ENCODE data around the gene TOM1L1.

TOM1L1 gene

GRCh38 chr17:54948380-54948779 lies 47.7 kb downstream of the TOM1L1 start:
- DNase-seq (ENCODE audit: low read depth) = no peak

DNA sequence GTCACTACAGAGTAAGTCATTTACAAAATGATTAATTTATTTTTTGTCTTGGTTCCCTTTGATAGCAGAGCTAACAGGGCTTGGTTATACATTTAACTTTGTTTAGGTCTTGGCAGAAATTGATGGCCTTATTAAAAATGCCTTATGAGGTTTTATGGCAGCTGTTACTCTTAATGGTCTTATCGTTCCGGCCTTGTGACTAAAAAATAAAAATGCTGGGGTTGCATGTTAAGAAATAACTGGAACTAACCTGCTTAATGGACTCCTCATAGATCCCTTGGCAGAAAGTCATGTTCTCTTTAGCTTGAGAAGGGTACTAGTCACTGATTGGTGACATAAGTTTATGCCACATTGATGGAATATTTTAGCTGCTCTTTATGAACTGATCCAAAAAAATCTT lies 49.5 kb downstream of the TOM1L1 start:
- no peak for DNase-seq (ENCODE audit: low read depth)

DNA sequence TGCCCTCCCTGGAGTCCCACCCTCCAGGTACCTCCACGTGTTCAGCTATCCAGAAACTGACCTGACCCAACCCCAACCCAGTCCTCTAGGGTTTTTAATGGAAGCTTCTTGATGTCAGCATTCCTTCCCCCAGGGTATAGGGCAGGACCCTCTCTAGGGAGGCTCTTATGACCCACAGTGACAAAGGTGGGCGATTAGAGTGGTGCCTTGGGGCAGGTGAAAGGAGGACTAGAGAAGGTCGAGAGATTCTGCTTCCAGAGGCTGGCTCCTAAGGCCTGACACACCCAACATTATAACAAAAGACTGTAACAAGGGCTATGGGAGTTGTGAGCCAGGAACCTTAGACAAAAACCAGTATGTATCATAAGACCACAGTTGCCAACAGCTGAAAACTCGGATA lies 50.6 kb downstream of the TOM1L1 start:
- DNase-seq (ENCODE audit: low read depth) = no peak

DNA sequence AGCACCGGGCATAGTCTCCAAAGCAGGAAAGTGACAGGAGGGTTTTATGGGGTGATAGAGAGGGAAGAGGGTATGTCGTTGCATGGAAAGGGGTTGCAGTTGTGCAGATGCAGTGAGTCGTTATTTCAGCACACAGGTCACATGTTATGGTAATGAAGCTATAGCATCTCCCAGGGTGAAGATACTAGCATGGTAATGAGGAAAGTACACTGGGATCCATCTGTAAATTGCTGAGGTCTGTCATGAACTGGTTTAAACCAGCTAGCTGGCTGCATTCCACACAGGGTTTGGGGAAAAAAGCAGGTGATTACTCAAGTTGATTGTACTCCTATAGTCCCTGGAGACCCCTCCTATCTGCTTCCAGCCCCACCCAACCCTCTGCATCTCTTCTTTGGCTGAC lies 56.1 kb downstream of the TOM1L1 start:
- DNase-seq (ENCODE audit: low read depth) = no peak

GRCh38 chr17:54967621-54968261 lies 67.1 kb downstream of the TOM1L1 start:
- no peak for DNase-seq (ENCODE audit: low read depth)

- DNase-seq (ENCODE audit: low read depth) = peak; percentile 92
Measured at GRCh38 chr17:54968262-54968987, 67.8 kb downstream of the TOM1L1 start, which contains the start of the genes COX11 and STXBP4. COX11 (minus strand) TSS chr17:54968654; CDS start chr17:54968646, 8 bp downstream. STXBP4 (plus strand) TSS chr17:54968765; CDS start chr17:54986220, 17,455 bp downstream.

GRCh38 chr17:54968988-54969332 lies 68.3 kb downstream of the TOM1L1 start:
- DNase-seq (ENCODE audit: low read depth) = no peak

DNA sequence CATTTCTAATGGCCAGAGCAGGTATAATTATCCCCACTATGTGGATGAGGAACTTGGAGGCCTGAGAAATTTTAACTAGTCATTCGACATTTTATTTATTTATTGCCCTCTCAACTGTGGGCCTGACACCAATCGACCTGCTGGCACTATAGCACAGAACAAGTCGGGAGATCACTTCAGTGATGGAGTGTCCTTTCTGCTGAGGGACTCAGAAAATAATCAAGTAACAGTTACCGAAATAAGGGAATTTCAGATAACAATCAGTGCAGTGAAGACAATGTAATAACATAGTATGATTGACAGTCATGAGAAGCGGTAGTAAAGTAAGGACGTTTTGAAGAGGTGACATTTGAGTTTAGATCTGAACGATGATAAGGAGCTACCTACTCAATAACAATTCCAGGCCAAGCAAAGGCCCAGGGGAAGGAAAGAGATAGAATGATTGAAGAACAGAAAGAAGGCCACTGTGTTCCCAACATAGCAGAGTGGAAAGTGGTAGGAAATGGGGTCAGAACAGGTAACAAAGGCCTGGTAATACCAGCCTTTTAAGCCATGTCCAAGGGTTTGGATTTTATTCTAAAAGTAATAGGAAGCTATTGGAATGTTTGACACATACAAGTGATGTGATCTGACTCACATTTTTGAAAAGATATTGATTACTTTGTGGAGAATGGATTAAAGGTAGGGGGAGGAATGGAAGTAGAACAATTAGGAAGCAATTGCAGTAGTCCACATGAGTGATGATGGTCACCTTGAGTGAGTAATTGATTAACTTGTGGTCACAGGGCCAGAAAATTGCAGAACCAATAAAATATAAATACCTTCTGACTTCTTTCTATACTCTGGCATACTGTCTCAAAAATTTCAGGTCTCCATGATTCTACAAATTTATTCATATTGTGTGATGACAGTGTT lies 69.3 kb downstream of the TOM1L1 start:
- no peak for DNase-seq (ENCODE audit: low read depth)

GRCh38 chr17:54971147-54971546 lies 70.5 kb downstream of the TOM1L1 start:
- no peak for DNase-seq (ENCODE audit: low read depth)

DNA sequence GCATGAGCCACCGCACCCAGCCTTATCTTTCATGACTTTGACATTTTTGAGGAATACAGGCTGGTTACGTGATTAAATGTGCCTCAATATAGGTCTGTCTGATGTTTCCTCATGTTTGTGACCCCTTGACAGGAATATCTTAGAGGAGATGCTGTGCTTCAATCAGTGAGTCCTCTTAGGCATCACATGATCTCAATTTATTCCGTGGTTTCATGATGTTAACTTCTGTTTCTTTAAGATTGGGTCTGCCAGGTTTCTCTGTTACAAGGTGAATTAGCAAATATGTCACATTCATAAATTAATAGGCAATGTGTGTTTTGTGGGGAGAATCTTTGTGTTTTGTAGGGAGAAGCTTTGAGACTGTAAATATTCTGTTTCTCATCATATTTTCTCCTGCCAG lies 71.2 kb downstream of the TOM1L1 start:
- DNase-seq (ENCODE audit: low read depth) = no peak

DNA sequence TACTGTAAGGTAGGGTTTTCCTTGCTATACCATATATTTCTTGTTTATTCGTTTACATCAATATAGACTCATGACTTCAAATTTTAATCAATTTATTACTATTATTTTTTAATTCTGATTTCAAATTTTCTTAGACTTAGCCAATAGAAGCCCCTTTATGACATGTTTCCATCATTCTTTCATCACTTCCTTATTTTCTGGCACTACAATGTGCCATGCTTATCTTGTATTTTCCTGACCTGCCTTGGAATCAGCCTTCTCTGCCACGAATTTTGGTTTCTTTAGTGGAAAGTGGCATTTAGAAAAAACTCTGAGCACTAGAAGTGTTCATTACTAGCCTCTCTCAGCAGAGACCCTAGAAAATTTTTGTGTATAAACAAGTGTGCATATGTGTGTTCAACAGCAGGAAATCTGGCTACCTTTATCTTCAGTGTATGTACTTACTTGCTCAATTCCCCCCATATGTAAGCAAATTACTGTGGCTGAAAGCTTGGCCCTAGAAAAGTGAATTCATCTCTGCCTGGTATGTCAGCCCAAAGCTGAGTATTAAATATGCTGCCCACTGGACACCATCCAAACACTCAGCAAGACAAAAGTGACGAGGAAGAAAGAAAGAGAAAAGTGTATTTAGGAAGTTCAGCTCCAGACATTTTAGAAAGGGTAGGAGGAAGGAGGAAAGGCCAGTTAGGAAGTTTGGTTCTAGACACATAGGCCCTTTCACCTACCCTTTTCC lies 71.9 kb downstream of the TOM1L1 start:
- no peak for DNase-seq (ENCODE audit: low read depth)

DNA sequence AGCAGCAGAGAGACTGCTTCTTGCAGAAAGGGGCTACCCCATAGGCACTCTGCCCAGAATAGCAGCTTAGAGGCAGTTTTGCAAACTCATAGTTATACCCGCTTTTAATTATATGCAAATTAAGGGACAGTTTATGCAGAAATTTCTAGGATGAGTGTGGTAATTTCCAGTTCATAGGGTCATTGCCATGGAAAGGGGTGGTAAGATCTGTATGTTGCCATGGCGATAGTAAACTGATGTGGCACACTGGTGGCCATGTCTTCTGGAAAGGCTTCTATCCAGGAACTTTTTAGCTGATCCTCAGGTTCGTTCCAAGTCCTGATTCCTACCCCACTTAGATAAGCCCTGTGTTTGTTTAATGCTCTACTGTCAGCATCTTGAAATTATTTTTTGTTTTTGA lies 74.1 kb downstream of the TOM1L1 start:
- no peak for DNase-seq (ENCODE audit: low read depth)

GRCh38 chr17:54976316-54976715 lies 75.7 kb downstream of the TOM1L1 start:
- no peak for DNase-seq (ENCODE audit: low read depth)

DNA sequence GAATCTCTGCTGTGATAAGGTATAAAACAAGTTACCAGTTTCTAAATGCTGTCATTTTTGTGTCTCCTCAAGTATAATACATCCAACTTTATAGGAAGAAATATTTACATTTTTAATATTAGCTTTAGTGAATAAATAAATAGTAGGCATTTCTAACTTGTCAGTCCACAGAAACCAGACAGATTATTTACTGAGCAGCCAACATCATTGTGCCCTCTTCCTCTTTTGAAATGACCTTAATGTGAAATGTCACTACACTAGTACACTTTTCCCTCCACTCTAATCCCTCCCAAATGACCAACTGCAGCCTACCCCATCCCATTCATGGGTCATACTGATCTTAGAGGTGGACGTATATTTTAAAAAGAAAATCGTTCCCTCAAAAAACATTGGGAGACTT lies 77.1 kb downstream of the TOM1L1 start:
- no peak for DNase-seq (ENCODE audit: low read depth)

GRCh38 chr17:54979657-54980056 lies 79.0 kb downstream of the TOM1L1 start:
- no peak for DNase-seq (ENCODE audit: low read depth)

- no peak for DNase-seq (ENCODE audit: low read depth)
Measured at GRCh38 chr17:54980375-54980774, 79.7 kb downstream of the TOM1L1 start.

- DNase-seq (ENCODE audit: low read depth) = no peak
Measured at GRCh38 chr17:54982399-54982798, 81.7 kb downstream of the TOM1L1 start.

DNA sequence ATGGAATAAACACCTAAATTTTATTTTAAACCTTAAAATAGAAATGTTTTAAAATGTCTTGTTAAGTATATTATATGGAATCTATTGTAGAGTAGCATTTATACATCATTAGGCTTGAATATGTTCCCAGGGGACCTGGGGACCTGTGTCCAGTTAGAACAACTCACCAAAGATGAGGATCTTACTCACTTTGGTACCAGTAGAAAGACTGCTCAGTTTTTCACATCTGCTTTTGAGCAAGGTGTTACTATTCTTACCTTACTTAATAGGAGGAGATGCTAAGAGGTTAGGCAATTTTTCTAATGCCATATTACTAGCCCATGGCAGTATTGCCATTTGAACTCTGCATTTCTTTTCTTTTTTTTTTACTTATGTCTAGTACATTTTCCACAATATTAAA lies 82.6 kb downstream of the TOM1L1 start:
- no peak for DNase-seq (ENCODE audit: low read depth)

DNA sequence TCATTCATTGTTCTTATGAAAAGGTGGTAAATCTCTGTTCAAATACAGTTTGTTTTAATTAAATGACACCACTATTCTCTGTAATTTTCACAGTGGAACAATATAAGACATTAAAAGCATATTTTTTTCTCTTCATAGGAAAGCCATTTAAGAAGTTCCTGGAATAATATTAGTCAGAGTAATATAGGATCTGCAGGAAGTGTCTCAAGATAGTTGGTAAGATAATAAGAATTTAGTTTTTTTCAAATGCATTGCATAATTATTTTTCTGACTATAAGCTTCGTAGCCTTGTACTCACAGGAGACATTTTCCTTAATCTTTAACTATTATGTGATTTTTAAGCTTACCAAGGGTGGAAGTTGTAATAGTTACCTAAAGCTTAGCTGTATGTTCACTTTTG lies 84.8 kb downstream of the TOM1L1 start:
- no peak for DNase-seq (ENCODE audit: low read depth)

GRCh38 chr17:54990118-54990517 lies 89.5 kb downstream of the TOM1L1 start:
- no peak for DNase-seq (ENCODE audit: low read depth)

DNA sequence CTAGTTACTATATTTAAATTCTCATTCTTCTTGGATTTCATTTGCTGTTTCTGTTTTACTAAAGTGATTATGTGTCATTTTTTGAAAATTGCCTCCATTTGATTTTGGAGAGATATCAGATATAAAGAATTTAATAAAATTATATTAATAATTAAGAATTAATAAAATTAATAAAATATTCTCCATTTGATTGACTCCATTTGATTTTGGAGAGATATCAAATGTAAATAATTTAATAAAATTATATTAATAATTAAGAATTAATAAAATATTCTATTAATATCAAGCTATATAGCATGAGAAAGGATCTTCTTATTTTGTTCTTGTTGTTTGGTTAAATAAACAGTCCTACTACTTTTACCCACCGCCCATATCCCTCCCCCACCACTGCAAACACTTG lies 90.9 kb downstream of the TOM1L1 start:
- no peak for DNase-seq (ENCODE audit: low read depth)

All from activated T-cell treated with anti-CD3 and anti-CD28 coated beads for 48 hours (primary cell).